ENCODE data around the gene VOPP1. TPM values are rescaled to one million over a fixed set of nuclear protein-coding genes. Genes with fewer than 3 reads are reported as not detected.

The VOPP1 gene
- total RNA-seq, 4 donors from 2014 or later = 15.1 to 29.8 (median 22.9) TPM

GRCh38 chr7:55518836-55519235 lies 53.5 kb downstream of the VOPP1 start:
- no peak overlapping the region for H3K4me3 ChIP-seq (ENCODE audit: low read depth, poor library complexity, severe bottlenecking)
- 93 to 94% methylated on average over 8 of the region's 8 CpGs for WGBS, 2 donors
- intact Hi-C loops (cut with DNase I; ENCODE audit: low total_unique reads) = no loop called here
- no peak for DNase-seq (ENCODE audit: low spot score in 2 of 2)
- TF ChIP-seq POLR2A (IDR thresholded peaks at IDR 0.05) = no peak
- no peak for TF ChIP-seq CTCF (IDR thresholded peaks at IDR 0.05)

- no peak for TF ChIP-seq POLR2A (IDR thresholded peaks at IDR 0.05)
- TF ChIP-seq CTCF (IDR thresholded peaks at IDR 0.05) = no peak
- 93 to 96% methylated on average over 15 of the region's 15 CpGs for WGBS, 2 donors
- H3K4me3 ChIP-seq (ENCODE audit: low read depth, poor library complexity, severe bottlenecking) = no peak overlapping the region
- intact Hi-C loops (cut with DNase I; ENCODE audit: low total_unique reads) = no loop called here
- DNase-seq (ENCODE audit: low spot score in 2 of 2) = no peak
Measured at GRCh38 chr7:55517936-55518689, 54.2 kb downstream of the VOPP1 start.

DNA sequence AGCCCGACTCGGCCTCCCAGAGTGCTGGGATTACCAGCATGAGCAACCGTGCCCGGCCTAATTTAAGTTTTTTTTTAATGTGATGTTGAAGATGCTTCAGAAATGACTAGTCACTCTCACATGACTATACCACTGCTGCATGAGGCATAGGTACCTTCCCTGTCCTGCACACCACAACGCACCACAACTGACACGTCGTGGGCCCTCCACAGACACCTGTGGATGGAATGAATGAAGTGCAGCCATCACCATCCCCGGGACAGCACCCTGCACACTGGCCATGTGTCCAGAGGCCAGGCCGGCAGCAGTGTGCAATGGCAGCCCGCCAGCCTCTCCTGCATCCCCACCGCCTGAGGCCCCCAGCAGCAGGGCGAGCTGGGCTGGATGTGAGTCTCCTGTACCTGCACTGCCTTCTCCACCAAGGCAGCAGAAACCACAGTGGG lies 55.1 kb downstream of the VOPP1 start:
- WGBS, 2 donors = 83 to 89% methylated on average over 11 to 12 of the region's 12 CpGs
- TF ChIP-seq CTCF (IDR thresholded peaks at IDR 0.05) (no peak), POLR2A (IDR thresholded peaks at IDR 0.05) (no peak)
- no peak for DNase-seq (ENCODE audit: low spot score in 2 of 2)
- intact Hi-C loops (cut with DNase I; ENCODE audit: low total_unique reads) = no loop called here
- H3K4me3 ChIP-seq (ENCODE audit: low read depth, poor library complexity, severe bottlenecking) = no peak overlapping the region

DNA sequence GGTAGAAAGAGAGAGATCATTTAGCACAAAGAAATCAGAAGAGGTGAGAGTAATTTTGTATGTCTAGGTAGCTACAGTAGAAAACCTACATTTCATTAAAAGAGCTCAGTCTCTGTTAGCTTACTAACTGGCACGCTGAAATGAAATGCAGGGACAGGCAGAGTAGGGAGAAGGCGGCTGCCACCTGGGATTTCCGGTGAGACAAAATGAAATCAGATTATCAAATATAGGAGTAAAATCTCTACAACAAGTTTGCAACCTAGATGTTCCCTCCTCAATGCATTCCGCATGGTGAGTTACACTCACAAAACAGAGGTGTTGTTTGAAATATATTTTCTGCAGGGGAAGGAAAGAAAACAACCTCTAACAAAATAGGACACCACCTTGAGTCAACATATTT lies 55.9 kb downstream of the VOPP1 start:
- DNase-seq (ENCODE audit: low spot score in 2 of 2) = no peak
- 70 to 79% methylated on average over 4 of the region's 4 CpGs for WGBS, 2 donors
- TF ChIP-seq POLR2A (IDR thresholded peaks at IDR 0.05) (no peak), CTCF (IDR thresholded peaks at IDR 0.05) (no peak)
- H3K4me3 ChIP-seq (ENCODE audit: low read depth, poor library complexity, severe bottlenecking) = no peak overlapping the region
- intact Hi-C loops (cut with DNase I; ENCODE audit: low total_unique reads) = no loop called here

DNA sequence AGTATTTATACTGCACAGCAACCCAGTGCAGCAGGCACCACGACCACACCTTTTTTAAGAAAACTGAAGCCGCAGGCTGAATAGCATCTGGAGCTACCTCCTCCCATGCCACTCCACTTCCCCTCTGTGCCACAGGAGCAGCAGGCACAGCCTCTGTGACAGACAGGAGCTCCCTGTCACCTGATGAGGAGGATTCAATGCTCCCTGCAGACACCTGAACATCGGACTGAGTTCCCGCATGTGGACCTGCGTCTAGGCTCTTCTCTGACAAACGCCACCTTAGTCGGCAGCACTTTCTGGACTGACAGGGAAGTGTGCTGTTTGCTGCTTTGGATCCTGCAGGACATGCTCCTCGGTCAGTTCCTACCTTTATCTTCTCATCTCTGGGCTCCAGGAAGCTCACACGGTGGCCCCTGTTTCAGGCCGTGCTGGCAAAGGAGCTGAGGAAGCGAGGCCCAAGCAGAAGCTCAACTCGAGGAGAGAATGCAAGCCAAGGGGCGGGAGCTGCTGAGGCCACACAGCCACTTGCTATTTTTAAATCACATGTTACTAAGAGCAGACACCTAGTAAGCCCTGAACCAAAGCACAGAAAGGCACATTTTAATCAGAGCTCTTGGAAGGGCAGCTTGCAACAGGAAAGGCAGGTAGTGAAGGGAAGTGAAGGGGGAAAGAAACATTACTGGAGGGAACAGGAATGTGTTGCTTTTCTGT lies 56.6 kb downstream of the VOPP1 start:
- no peak for DNase-seq (ENCODE audit: low spot score in 2 of 2)
- intact Hi-C loops (cut with DNase I; ENCODE audit: low total_unique reads) = no loop called here
- TF ChIP-seq POLR2A (IDR thresholded peaks at IDR 0.05) (no peak), CTCF (IDR thresholded peaks at IDR 0.05) (no peak)
- no peak overlapping the region for H3K4me3 ChIP-seq (ENCODE audit: low read depth, poor library complexity, severe bottlenecking)
- 46 to 59% methylated on average over 13 of the region's 13 CpGs for WGBS, 2 donors
